Calu3 (cell line): ENCODE results near the gene SELPLG. TPM values are rescaled to one million over a fixed set of nuclear protein-coding genes. Genes with fewer than 3 reads are reported as not detected.
"Not testable (repeated sequence)": the region's sequence is repeated elsewhere in the genome, so short reads cannot be mapped to it uniquely, and the experiment has no call there.

ENCODE experiments used
- BruUV-seq: library from RNA; stranded (reverse); fragments of 400-500 nt; replicated peaks from 2 replicates; lab custom pipeline; 2021; lab: Mats Ljungman, UMichigan
- CTCF ChIA-PET: fragments of 300-600 bp; sonication (Branson Sonifier 250); formaldehyde crosslinking; loops from one replicate; lab custom pipeline; 2022; ENCODE audit warnings: antibody characterized with exemption; lab: Charles Lee
- DNase-seq: peaks from one replicate; pipeline ENCODE4 v3.0.0; 2022
- H3K27ac Mint-ChIP-seq: one replicate; pipeline ENCODE4 v1.8.0; 2022; ENCODE audit warnings: mixed read lengths; ENCODE audit not compliant: unreplicated experiment
- H3K27me3 Mint-ChIP-seq: one replicate; pipeline ENCODE4 v1.8.0; 2022; ENCODE audit warnings: mixed read lengths; ENCODE audit not compliant: unreplicated experiment
- H3K36me3 Mint-ChIP-seq: one replicate; pipeline ENCODE4 v1.8.0; 2022; ENCODE audit warnings: mild to moderate bottlenecking, moderate library complexity, mixed read lengths; ENCODE audit not compliant: insufficient read depth, unreplicated experiment
- H3K4me1 Mint-ChIP-seq: one replicate; pipeline ENCODE4 v1.8.0; 2022; ENCODE audit warnings: mild to moderate bottlenecking, low read depth, mixed read lengths; ENCODE audit not compliant: unreplicated experiment
- H3K4me3 Mint-ChIP-seq: one replicate; pipeline ENCODE4 v1.8.0; 2022; ENCODE audit warnings: mild to moderate bottlenecking, low read depth, moderate library complexity, mixed read lengths; ENCODE audit not compliant: unreplicated experiment
- H3K9me3 Mint-ChIP-seq: one replicate; pipeline ENCODE4 v1.8.0; 2022; ENCODE audit warnings: low read depth, mixed read lengths; ENCODE audit not compliant: unreplicated experiment
- CTCF ChIP-seq: fragments of 200-600 bp; IDR thresholded peaks from one replicate; pipeline ENCODE4 v1.8.0; 2022; ENCODE audit warnings: antibody characterized with exemption; ENCODE audit not compliant: unreplicated experiment
- intact Hi-C: fragments of 100-400 bp; cut with micrococcal nuclease; formaldehyde crosslinking; loops from one replicate; pipeline ENCODE4 v1.10.0; 2022; ENCODE audit not compliant: unreplicated experiment
- total RNA-seq: library from RNA; stranded (reverse); gene quantifications from 2 replicates; pipeline ENCODE4 v1.2.3, GENCODE V29; 2022

SELPLG gene
- total RNA-seq, 1 experiment from 2014 or later, result 0.76 TPM

GRCh38 chr12:108621161-108621560, 12.5 kb downstream of the SELPLG start:
- DNase-seq, result no peak
- Mint-ChIP-seq H3K27ac (no peak overlapping the region), H3K27me3 (peaks cover 12% of the 10 kb centered on the region), H3K4me3 (no peak overlapping the region), H3K36me3 (peaks cover 6% of the 10 kb centered on the region), H3K4me1 (peaks cover 10% of the 10 kb centered on the region), H3K9me3 (no peaks in the 10 kb centered on the region)
- intact Hi-C loops, result no loop called here
- TF ChIP-seq CTCF, result no peak
- CTCF ChIA-PET, result no interaction called here
- no TSS peak for BruUV-seq

- DNase-seq, result no peak
- Mint-ChIP-seq H3K4me1 (peaks cover 10% of the 10 kb centered on the region), H3K9me3 (no peaks in the 10 kb centered on the region), H3K36me3 (peaks cover 6% of the 10 kb centered on the region), H3K4me3 (no peak overlapping the region), H3K27ac (no peak overlapping the region), H3K27me3 (peaks cover 12% of the 10 kb centered on the region)
- CTCF ChIA-PET, result interaction anchor here (1.1 kb wide), 1 partner anchor 58 kb away, joined by 3 read pairs; the partner anchor contains the start of gene ISCU
- intact Hi-C loops, result no loop called here
- no peak for TF ChIP-seq CTCF
- no TSS peak for BruUV-seq
These were observed 13.3 kb downstream of the SELPLG start for GRCh38 chr12:108620236-108620879.

- no peaks in the 10 kb centered on the region for H3K9me3 Mint-ChIP-seq
- peaks cover 12% of the 10 kb centered on the region for H3K27me3 Mint-ChIP-seq
- H3K4me3 Mint-ChIP-seq, result no peak overlapping the region
- CTCF ChIA-PET, result interaction anchor here (0.6 to 1.1 kb wide), 3 partner anchors 57 to 1346 kb away, joined by 3 to 5 read pairs (median 3); partner anchors contain the start of gene ISCU
- peaks cover 7% of the 10 kb centered on the region for H3K36me3 Mint-ChIP-seq
- intact Hi-C loops, result loop anchor here (2.0 kb wide), 1 partner anchor 49 kb away; no protein-coding TSS in a partner anchor
- TF ChIP-seq CTCF, result no peak
- DNase-seq, result no peak
- H3K4me1 Mint-ChIP-seq, result peaks cover 10% of the 10 kb centered on the region
- BruUV-seq, result no TSS peak
- H3K27ac Mint-ChIP-seq, result no peak overlapping the region
These were observed 14.1 kb downstream of the SELPLG start for GRCh38 chr12:108619369-108620160.

GRCh38 chr12:108618953-108619274, 14.8 kb downstream of the SELPLG start:
- H3K4me1 Mint-ChIP-seq, result peaks cover 10% of the 10 kb centered on the region
- intact Hi-C loops, result loop anchor here (1.0 to 2.0 kb wide), 2 partner anchors 48 to 56 kb away; no protein-coding TSS in a partner anchor
- not testable (repeated sequence) for DNase-seq, H3K4me3 Mint-ChIP-seq, H3K27ac Mint-ChIP-seq, BruUV-seq, H3K9me3 Mint-ChIP-seq, H3K36me3 Mint-ChIP-seq
- CTCF ChIA-PET, result interaction anchor here (0.6 to 2.3 kb wide), 8 partner anchors 8 to 1346 kb away, joined by 3 to 19 read pairs (median 4); partner anchors contain the start of gene ISCU
- peaks cover 12% of the 10 kb centered on the region for H3K27me3 Mint-ChIP-seq
